ENCODE measurements around the gene VDR. TPM values are rescaled to one million over a fixed set of nuclear protein-coding genes. Genes with fewer than 3 reads are reported as not detected.

VDR gene
- total RNA-seq, 4 donors from 2014 or later: 16.6 to 25.0 (median 21.3) TPM

GRCh38 chr12:47805417-47805816 lies 99.4 kb downstream of the VDR start:
- Histone ChIP-seq H3K36me3 (peaks cover 0 to 16% (median 0%) of the 10 kb centered on the region in 3 donors), H3K4me1 (peaks cover 83 to 100% (median 99%) of the 10 kb centered on the region in 3 donors), H3K4me3 (peak overlapping the region in 1 of 4 donors; percentile 4), H3K9me3 (no peaks in the 10 kb centered on the region), H3K27ac (peak overlapping the region; percentile 51 to 99 (median 86)), H3K27me3 (no peaks in the 10 kb centered on the region)
- intact Hi-C loops (cut with DNase I): no loop called here
- TF ChIP-seq POLR2A (IDR thresholded peaks at IDR 0.05) (no peak), CTCF (IDR thresholded peaks at IDR 0.05) (no peak)
- no peak for DNase-seq
- 13 to 73% methylated on average over 1 to 2 of the region's 2 CpGs for WGBS, 2 donors

- intact Hi-C loops (cut with DNase I): no loop called here
- Histone ChIP-seq H3K27me3 (no peaks in the 10 kb centered on the region), H3K4me1 (peaks cover 82 to 100% (median 99%) of the 10 kb centered on the region in 3 donors), H3K27ac (peak overlapping the region in 3 of 4 donors; percentile 82 to 99 (median 96)), H3K9me3 (no peaks in the 10 kb centered on the region), H3K4me3 (no peak overlapping the region), H3K36me3 (peaks cover 0 to 26% (median 0%) of the 10 kb centered on the region in 3 donors)
- WGBS, 2 donors: 57 to 73% methylated on average over 4 to 8 of the region's 8 CpGs
- TF ChIP-seq POLR2A (IDR thresholded peaks at IDR 0.05) (no peak), CTCF (IDR thresholded peaks at IDR 0.05) (no peak)
- DNase-seq: no peak
Measured at GRCh38 chr12:47804171-47804570, 100.6 kb downstream of the VDR start.

- intact Hi-C loops (cut with DNase I): no loop called here
- peak overlapping the region; percentile 39 to 99 (median 89) for H3K27ac ChIP-seq
- no peaks in the 10 kb centered on the region for H3K9me3 ChIP-seq
- 71 to 77% methylated on average over 8 to 10 of the region's 12 CpGs for WGBS, 2 donors
- H3K27me3 ChIP-seq: no peaks in the 10 kb centered on the region
- peaks cover 74 to 99% (median 93%) of the 10 kb centered on the region in 3 donors for H3K4me1 ChIP-seq
- H3K4me3 ChIP-seq: no peak overlapping the region
- H3K36me3 ChIP-seq: peaks cover 0 to 34% (median 3%) of the 10 kb centered on the region in 3 donors
- no peak for DNase-seq
- TF ChIP-seq CTCF (IDR thresholded peaks at IDR 0.05): no peak
- TF ChIP-seq POLR2A (IDR thresholded peaks at IDR 0.05): no peak
Measured at GRCh38 chr12:47803191-47803875, 101.5 kb downstream of the VDR start.

GRCh38 chr12:47802312-47802711 lies 102.5 kb downstream of the VDR start:
- no peak for DNase-seq
- no peak overlapping the region for H3K4me3 ChIP-seq
- 31 to 42% methylated on average over 4 of the region's 5 CpGs for WGBS, 2 donors
- peaks cover 64 to 94% (median 83%) of the 10 kb centered on the region in 3 donors for H3K4me1 ChIP-seq
- TF ChIP-seq POLR2A (IDR thresholded peaks at IDR 0.05) (no peak), CTCF (IDR thresholded peaks at IDR 0.05) (no peak)
- no peaks in the 10 kb centered on the region for H3K27me3 ChIP-seq
- peaks cover 3 to 45% (median 12%) of the 10 kb centered on the region in 3 donors for H3K36me3 ChIP-seq
- intact Hi-C loops (cut with DNase I): no loop called here
- H3K9me3 ChIP-seq: no peaks in the 10 kb centered on the region
- peak overlapping the region; percentile 39 to 99 (median 70) for H3K27ac ChIP-seq

- DNase-seq: no peak
- peaks cover 64 to 90% (median 79%) of the 10 kb centered on the region in 3 donors for H3K4me1 ChIP-seq
- H3K36me3 ChIP-seq: peaks cover 7 to 49% (median 17%) of the 10 kb centered on the region in 3 donors
- no peak overlapping the region for H3K4me3 ChIP-seq
- 50 to 61% methylated on average over 6 to 9 of the region's 9 CpGs for WGBS, 2 donors
- H3K27ac ChIP-seq: peak overlapping the region; percentile 39 to 99 (median 70)
- no peaks in the 10 kb centered on the region for H3K9me3 ChIP-seq
- H3K27me3 ChIP-seq: no peaks in the 10 kb centered on the region
- intact Hi-C loops (cut with DNase I): no loop called here
- TF ChIP-seq POLR2A (IDR thresholded peaks at IDR 0.05): no peak
- no peak for TF ChIP-seq CTCF (IDR thresholded peaks at IDR 0.05)
Measured at GRCh38 chr12:47801904-47802246, 102.9 kb downstream of the VDR start.

Data from esophagus squamous epithelium (tissue), 5 donors.